ENCODE data around the gene GRID1.

The GRID1 gene

GRCh38 chr10:85606401-85606800, 760.2 kb downstream of the GRID1 start:
- no peak for TF ChIP-seq EZH2 (IDR thresholded peaks at IDR 0.05; ENCODE audit: borderline replicate concordance, low read length)
- TF ChIP-seq, protein P1, sequence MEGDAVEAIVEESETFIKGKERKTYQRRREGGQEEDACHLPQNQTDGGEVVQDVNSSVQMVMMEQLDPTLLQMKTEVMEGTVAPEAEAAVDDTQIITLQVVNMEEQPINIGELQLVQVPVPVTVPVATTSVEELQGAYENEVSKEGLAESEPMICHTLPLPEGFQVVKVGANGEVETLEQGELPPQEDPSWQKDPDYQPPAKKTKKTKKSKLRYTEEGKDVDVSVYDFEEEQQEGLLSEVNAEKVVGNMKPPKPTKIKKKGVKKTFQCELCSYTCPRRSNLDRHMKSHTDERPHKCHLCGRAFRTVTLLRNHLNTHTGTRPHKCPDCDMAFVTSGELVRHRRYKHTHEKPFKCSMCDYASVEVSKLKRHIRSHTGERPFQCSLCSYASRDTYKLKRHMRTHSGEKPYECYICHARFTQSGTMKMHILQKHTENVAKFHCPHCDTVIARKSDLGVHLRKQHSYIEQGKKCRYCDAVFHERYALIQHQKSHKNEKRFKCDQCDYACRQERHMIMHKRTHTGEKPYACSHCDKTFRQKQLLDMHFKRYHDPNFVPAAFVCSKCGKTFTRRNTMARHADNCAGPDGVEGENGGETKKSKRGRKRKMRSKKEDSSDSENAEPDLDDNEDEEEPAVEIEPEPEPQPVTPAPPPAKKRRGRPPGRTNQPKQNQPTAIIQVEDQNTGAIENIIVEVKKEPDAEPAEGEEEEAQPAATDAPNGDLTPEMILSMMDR (IDR thresholded peaks at IDR 0.05; ENCODE audit: low read length): no peak
- no peak overlapping the region for H3K4me3 ChIP-seq (ENCODE audit: low read depth, low read length, poor library complexity, severe bottlenecking)
- no peaks in the 10 kb centered on the region for H3K36me3 ChIP-seq (ENCODE audit: insufficient read depth, low read length)

DNA sequence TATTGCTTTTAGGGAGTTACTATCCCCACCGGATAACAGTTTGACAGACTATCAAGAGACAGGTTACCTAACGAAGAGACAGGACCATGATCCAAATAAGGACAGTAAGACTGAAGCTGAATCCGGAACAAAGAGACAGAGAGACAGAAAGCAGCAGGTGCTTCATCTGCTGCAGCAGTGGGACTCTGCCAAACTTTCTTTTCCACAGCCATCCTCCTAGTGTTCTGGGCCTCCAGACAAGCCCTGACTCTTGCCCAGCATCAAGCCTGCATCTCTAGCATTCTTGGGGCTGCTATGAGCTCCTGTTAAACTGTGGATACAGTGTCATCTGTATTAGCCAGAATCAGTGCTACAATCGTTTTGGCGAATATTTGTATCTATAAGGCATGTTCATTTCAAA, 761.7 kb downstream of the GRID1 start:
- no peaks in the 10 kb centered on the region for H3F3A ChIP-seq (ENCODE audit: insufficient read depth, low read length)
- H3K27ac ChIP-seq (ENCODE audit: low read depth, low read length, poor library complexity, severe bottlenecking): no peak overlapping the region
- no peaks in the 10 kb centered on the region for H3K9me2 ChIP-seq (ENCODE audit: low read depth, low read length)
- H3K4me2 ChIP-seq (ENCODE audit: low read length): no peak overlapping the region
- H3K27me3 ChIP-seq (ENCODE audit: insufficient read depth, low read length): no peaks in the 10 kb centered on the region
- no peak overlapping the region for H3K4me3 ChIP-seq (ENCODE audit: low read depth, low read length, poor library complexity, severe bottlenecking)
- TF ChIP-seq, protein P1 (IDR thresholded peaks at IDR 0.05; ENCODE audit: low read length): no peak
- TF ChIP-seq EZH2 (IDR thresholded peaks at IDR 0.05; ENCODE audit: borderline replicate concordance, low read length): no peak
- no peaks in the 10 kb centered on the region for H3K79me2 ChIP-seq (ENCODE audit: insufficient read depth, low read length)
- no peaks in the 10 kb centered on the region for H3K9me3 ChIP-seq (ENCODE audit: low read length)
- no peak overlapping the region for H2AFZ ChIP-seq (ENCODE audit: low read length)
- no peak overlapping the region for H3K9ac ChIP-seq (ENCODE audit: low read length)
- H3K36me3 ChIP-seq (ENCODE audit: insufficient read depth, low read length): no peaks in the 10 kb centered on the region
- H4K20me1 ChIP-seq (ENCODE audit: insufficient read depth, low read length): no peaks in the 10 kb centered on the region
- no peaks in the 10 kb centered on the region for H3K4me1 ChIP-seq (ENCODE audit: insufficient read depth, low read length, severe bottlenecking)

More at GRCh38 chr10:85606401-85606800, 760.2 kb downstream of the GRID1 start:
- Histone ChIP-seq H3K4me2 (ENCODE audit: low read length) (no peak overlapping the region), H3K9me2 (ENCODE audit: low read depth, low read length) (no peaks in the 10 kb centered on the region), H3F3A (ENCODE audit: insufficient read depth, low read length) (no peaks in the 10 kb centered on the region), H3K9ac (ENCODE audit: low read length) (no peak overlapping the region), H3K9me3 (ENCODE audit: low read length) (no peaks in the 10 kb centered on the region), H3K79me2 (ENCODE audit: insufficient read depth, low read length) (no peaks in the 10 kb centered on the region), H3K4me1 (ENCODE audit: insufficient read depth, low read length, severe bottlenecking) (no peaks in the 10 kb centered on the region), H4K20me1 (ENCODE audit: insufficient read depth, low read length) (no peaks in the 10 kb centered on the region), H3K27me3 (ENCODE audit: insufficient read depth, low read length) (no peaks in the 10 kb centered on the region), H3K27ac (ENCODE audit: low read depth, low read length, poor library complexity, severe bottlenecking) (no peak overlapping the region), H2AFZ (ENCODE audit: low read length) (no peak overlapping the region)

GRCh38 chr10:85604136-85604725, 762.4 kb downstream of the GRID1 start:
- Histone ChIP-seq H3K4me1 (ENCODE audit: insufficient read depth, low read length, severe bottlenecking) (no peaks in the 10 kb centered on the region), H3K9me3 (ENCODE audit: low read length) (no peaks in the 10 kb centered on the region), H3K27ac (ENCODE audit: low read depth, low read length, poor library complexity, severe bottlenecking) (no peak overlapping the region), H3K4me3 (ENCODE audit: low read depth, low read length, poor library complexity, severe bottlenecking) (no peak overlapping the region), H4K20me1 (ENCODE audit: insufficient read depth, low read length) (no peaks in the 10 kb centered on the region), H3K27me3 (ENCODE audit: insufficient read depth, low read length) (no peaks in the 10 kb centered on the region), H3K79me2 (ENCODE audit: insufficient read depth, low read length) (no peaks in the 10 kb centered on the region), H3K9me2 (ENCODE audit: low read depth, low read length) (no peaks in the 10 kb centered on the region), H3K9ac (ENCODE audit: low read length) (no peak overlapping the region), H3F3A (ENCODE audit: insufficient read depth, low read length) (no peaks in the 10 kb centered on the region), H3K4me2 (ENCODE audit: low read length) (no peak overlapping the region), H3K36me3 (ENCODE audit: insufficient read depth, low read length) (no peaks in the 10 kb centered on the region), H2AFZ (ENCODE audit: low read length) (no peak overlapping the region)
- no peak for TF ChIP-seq EZH2 (IDR thresholded peaks at IDR 0.05; ENCODE audit: borderline replicate concordance, low read length)
- TF ChIP-seq, protein P1 (IDR thresholded peaks at IDR 0.05; ENCODE audit: low read length): no peak
